NCI-H446 treated with DMSO at 0.1 percent for 48 hours (cell line): ENCODE results near the gene KCND3.

Source experiments
- DNase-seq: peaks from one replicate; lab custom pipeline; 2025; lab: John Stamatoyannopoulos, UW

The KCND3 gene

DNA sequence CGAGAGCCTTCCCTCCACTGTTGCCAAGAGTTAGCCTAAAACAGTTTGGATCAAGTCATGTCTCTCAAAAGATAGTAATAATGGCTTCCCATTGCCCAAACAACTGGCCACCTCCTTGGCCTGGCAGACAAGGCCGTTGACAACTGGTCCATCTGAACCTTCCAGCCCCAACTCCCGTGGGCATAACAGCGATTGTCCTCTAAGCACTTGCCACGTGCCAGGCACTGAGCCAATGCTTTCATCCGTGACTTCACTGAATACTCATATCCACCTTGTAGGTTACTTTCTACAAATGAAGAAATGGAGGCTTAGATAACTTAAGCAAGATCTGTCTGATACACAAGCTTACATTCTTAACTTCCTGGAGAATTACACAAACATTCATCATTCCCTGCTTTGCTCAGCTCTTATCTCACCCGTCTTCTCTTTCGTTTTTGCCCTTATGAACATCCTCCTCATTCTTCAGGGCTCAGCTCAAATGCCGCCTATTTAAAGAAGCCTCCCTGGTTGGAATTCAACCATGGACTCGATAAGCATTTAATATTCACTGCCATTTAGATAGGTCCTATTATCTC, 106.4 kb downstream of the KCND3 start:
- DNase-seq: no peak

DNA sequence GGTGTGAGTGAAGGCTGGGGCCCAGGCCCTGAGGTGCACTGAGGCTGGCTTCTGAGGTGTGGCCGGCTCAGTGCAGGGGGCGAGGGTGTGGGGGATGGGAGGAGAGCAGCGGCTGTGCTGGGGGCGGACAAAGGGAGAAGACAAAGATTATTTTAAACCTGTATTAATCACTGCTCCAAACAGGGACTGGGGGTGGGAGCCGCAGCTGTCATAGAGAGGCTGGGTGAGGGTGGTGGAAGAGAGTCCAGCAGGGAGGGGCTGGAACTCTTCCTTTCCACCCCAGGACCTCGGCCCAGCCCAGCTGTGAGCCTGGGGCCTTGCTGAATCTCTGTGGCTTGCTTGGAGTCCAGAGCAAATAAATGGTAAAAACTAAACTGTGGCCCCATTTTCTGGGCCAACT, 106.9 kb downstream of the KCND3 start:
- DNase-seq: no peak

GRCh38 chr1:111880881-111881837, 108.3 kb downstream of the KCND3 start:
- DNase-seq: peak; percentile 41

GRCh38 chr1:111879081-111879480, 110.4 kb downstream of the KCND3 start:
- DNase-seq: peak; percentile 43

DNA sequence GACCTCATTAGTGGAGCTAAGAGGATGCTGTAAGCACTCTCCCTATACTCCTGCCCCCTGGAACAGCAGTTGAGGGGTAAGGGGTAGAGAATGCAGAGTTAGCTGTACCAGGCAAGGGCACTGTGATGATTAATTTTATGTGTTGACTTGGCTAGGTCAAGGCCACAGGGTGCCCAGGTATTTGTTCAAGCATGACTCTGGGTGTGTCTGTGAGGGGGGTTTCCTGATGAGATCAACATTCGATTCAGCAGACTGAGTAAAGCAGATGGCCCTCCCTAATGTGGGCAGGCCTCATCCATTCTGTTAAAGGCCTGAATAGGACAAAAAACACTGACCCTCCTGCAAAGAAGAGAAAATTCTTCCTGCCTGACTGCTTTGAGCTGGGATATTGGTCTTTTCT, 110.8 kb downstream of the KCND3 start:
- DNase-seq: no peak

GRCh38 chr1:111878091-111878490, 111.4 kb downstream of the KCND3 start:
- DNase-seq: no peak

DNA sequence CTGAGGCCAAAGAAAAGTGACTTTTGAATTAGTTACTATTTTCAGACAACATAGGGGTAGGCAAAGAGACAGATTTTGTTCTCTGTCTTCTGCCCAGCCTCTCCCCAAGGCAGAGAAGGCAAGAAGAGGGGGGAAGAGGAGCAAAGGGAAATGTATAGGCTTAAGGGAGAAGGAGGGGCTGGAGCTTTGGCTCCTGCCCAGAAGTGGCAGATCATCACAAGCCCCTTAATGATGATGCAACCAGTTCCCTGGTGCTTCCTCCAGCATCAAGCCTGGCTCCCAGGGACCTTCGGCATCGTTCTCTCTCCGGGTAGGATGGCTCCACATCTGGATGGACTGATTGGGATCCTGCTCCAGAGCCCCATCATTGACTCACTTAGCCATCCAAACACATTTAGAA, 112.8 kb downstream of the KCND3 start:
- no peak for DNase-seq

DNA sequence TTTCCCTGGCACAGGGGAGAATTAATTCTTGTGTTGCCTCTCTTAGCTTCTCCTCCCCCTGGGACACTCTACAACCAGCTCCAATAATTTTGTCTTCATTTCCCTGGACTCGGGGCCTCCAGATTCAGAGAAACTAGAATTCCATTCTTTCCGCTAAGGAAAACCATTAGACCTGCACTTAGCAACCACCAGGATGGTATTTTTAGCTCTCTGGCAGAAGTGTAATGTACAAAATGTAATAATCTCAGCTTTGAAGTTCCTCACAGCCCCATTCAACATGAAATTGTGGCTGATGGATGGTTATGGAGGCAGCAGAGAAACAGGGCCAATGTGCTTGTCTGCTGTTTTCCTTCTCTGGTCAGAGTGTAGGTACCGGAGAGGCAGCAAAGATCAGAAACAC, 113.8 kb downstream of the KCND3 start:
- DNase-seq: no peak

DNA sequence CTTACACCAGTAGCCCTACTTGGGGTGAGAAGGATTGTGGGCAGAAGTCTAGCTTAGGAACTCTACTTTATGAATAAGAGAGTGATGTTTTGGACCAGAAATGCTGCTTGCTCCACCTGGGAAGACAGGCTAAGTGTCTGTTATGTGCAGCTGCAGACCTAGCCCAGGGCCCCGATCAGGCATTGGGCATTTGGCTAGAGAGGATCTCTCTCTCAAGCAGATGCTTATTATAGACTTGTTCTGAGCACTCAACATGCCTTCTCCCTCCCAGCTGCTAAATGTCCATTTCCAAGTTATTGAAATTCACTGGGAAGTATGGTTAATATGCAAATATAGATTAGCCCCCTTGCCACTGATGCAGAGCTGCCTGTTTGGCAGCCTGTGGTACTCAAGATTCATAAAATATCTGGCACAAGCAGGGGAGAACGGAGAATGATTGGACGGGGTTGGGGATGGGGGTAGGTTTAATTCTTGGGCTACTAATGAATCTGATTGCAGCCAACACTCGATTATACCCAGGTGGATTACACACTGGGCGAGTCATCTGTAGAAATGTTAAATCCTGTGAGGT, 115.9 kb downstream of the KCND3 start:
- DNase-seq: peak; percentile 73

- DNase-seq: no peak
Observed at GRCh38 chr1:111870181-111870580, 119.3 kb downstream of the KCND3 start.

DNA sequence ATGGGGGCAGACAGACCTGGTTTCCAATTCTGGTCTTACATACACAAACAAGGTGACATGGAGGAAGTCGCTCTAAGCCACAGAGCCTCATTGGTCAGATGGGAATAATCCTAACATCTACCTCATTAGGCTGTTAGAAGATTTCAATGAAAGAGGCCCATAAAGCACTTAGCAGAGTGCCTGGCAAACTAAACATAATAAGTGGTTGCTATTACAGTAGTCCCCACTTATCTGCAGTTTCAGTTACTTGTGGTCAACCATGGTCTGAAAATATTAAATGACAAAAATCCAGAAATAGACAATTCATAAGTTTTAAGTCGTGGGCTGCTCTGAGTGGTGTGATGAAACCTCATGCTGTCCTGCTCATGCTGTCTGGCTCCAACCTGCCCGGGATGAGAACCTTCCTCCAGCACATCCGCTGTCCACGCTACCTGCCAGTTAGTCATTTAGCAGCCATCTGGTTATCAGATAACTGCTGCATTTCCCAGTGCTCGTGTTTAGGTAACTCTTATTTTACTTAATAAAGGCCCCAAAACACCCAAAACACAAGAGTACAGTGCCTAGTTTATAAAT, 121.5 kb downstream of the KCND3 start:
- DNase-seq: no peak

GRCh38 chr1:111864862-111865261, 124.6 kb downstream of the KCND3 start:
- DNase-seq: no peak

GRCh38 chr1:111863401-111863800, 126.1 kb downstream of the KCND3 start:
- no peak for DNase-seq

- no peak for DNase-seq
Observed at GRCh38 chr1:111862599-111862998, 126.9 kb downstream of the KCND3 start.

GRCh38 chr1:111861523-111861922, 127.9 kb downstream of the KCND3 start:
- DNase-seq: no peak

DNA sequence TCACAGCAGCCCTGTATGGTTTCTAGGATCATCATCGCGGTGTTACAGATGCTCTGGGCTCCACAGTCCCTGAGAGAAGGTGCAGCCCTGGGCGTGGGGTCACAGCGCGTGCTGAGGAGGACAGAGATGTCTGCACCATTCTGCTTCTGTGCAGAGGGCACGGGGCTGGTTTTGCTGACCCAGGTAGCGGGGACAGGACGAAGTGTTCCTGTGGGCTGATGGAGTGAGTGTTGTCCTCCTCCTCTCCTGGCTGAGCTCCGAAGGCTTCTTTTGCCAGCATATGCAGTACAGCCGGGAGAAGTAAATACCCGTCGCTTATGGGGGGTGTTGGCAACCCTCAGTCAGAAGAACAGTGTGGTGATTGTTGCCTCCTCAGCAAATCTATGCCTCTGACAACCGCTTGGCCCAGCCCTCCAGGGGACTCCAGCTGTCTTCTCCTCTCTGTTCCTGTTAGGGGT, 132.2 kb downstream of the KCND3 start:
- DNase-seq: peak; percentile 44

- no peak for DNase-seq
Observed at GRCh38 chr1:111856411-111857185, 132.9 kb downstream of the KCND3 start.

DNA sequence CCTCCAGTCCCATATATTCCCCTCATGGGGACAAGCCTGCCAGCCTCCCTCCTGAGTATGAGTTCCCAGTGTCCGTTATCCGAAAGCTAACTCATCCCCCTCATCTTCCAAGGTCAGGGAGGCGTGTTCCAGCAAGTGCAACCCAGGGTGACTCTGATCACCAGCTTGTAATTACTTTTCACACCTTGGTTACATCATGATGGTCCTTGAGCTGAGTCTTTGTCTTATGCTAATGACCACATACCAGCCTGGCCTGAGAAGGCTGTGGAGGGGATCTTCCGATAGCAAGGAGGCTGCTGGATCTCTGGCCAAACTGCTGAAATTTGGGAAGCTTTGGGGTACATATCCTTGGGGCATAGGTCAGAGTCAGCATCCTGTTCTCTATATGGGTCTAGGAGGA, 134.2 kb downstream of the KCND3 start:
- DNase-seq: no peak

DNA sequence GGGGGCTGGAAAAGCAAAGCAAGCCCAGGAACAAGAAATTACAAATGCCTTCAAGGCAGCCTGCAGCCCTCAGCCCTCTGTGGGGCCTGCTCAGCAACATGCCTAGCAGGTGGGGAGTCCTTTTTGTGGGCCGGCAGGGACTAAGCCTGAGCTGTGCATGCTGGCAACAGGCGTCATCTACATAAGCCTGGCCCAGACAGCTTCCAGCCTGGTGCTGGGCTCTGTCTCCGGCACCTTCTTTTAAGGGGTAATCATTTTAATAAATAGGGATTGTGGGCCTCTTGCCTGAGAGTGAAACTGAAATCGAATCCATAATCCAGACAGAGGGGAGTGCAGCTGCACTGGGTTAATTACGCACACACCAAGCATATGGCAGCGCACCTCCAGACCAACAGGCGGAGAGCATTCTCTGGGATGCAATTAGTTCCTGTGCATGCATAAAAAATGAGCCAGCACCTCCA, 137.2 kb downstream of the KCND3 start:
- peak; percentile 74 for DNase-seq

- peak; percentile 21 for DNase-seq
Observed at GRCh38 chr1:111851552-111851951, 137.9 kb downstream of the KCND3 start.

GRCh38 chr1:111850109-111850508, 139.4 kb downstream of the KCND3 start:
- DNase-seq: peak; percentile 18
